Measurements from ENCODE around the gene ELAC2.
A peak's percentile ranks its signal among the peaks of the same experiment; 100 is the strongest.
"Not testable (repeated sequence)": the region's sequence is repeated elsewhere in the genome, so short reads cannot be mapped to it uniquely, and the experiment has no call there.

ELAC2 gene

GRCh38 chr17:12979246-12979645, 38.6 kb downstream of the ELAC2 start:
- H3K4me3 ChIP-seq (ENCODE audit: low read depth, low read length) = no peak overlapping the region
- no peak for TF ChIP-seq CTCF (IDR thresholded peaks at IDR 0.05; ENCODE audit: low read depth, low read length)

DNA sequence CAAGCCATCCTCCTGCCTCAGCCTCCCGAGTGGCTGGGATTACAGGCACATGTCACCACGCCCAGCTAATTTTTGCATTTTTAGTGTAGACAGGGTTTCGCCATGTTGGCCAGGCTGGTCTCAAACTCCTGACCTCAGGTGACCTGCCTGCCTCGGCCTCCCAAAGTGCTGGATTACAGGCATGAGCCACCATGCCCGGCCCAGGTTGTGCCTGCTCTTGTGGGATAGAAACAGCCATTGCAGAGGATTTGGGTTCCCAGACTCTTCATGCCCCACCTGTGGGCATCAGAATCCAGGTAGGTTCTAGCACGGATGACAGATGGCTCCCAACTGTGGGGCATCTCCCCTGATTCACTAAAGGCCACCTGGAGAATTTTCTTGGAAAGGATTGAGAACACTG, 39.0 kb downstream of the ELAC2 start:
- not testable (repeated sequence) for H3K4me3 ChIP-seq (ENCODE audit: low read depth, low read length)

GRCh38 chr17:12977008-12977751, 40.6 kb downstream of the ELAC2 start:
- TF ChIP-seq CTCF (IDR thresholded peaks at IDR 0.05; ENCODE audit: low read depth, low read length) = no peak
- no peak overlapping the region for H3K4me3 ChIP-seq (ENCODE audit: low read depth, low read length)

GRCh38 chr17:12974005-12974531, 43.8 kb downstream of the ELAC2 start:
- no peak for TF ChIP-seq CTCF (IDR thresholded peaks at IDR 0.05; ENCODE audit: low read depth, low read length)
- peak overlapping the region; percentile 17 for H3K4me3 ChIP-seq (ENCODE audit: low read depth, low read length)

DNA sequence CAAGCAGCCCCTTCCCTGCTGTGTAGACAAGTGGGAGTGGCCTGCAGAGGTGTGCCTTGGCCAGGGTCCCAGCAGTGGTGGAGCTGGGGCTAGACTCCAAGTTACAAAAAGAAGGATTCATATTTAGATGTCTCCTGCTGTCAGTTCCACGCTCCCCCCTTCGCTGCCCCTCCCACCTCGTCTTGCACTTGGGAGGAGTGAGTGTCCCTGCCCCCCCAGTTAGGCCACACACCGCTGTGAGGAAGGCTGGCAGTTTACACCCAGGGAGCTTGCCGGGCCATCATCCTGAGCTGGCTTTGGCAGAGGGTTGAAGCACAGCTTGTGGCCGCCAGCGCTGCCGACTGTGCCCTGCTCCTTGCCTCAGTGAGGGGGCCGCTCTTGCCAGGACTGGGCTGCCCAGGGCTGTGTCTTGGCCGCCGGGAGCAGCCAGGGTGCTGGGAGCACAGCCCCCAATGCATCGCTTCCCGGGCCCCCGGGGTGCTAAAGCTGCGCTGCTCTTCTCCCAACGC, 44.3 kb downstream of the ELAC2 start:
- H3K4me3 ChIP-seq (ENCODE audit: low read depth, low read length) = peak overlapping the region; percentile 17
- no peak for TF ChIP-seq CTCF (IDR thresholded peaks at IDR 0.05; ENCODE audit: low read depth, low read length)

GRCh38 chr17:12967962-12968361, 49.9 kb downstream of the ELAC2 start:
- no peak overlapping the region for H3K4me3 ChIP-seq (ENCODE audit: low read depth, low read length)
- no peak for TF ChIP-seq CTCF (IDR thresholded peaks at IDR 0.05; ENCODE audit: low read depth, low read length)

- H3K4me3 ChIP-seq (ENCODE audit: low read depth, low read length) = no peak overlapping the region
- no peak for TF ChIP-seq CTCF (IDR thresholded peaks at IDR 0.05; ENCODE audit: low read depth, low read length)
Measured at GRCh38 chr17:12966413-12966812, 51.4 kb downstream of the ELAC2 start.

Data from WI38 (cell line).